CD4-positive, alpha-beta T cell treated with Interleukin-6 for 4 hours (primary cell): ENCODE data around the gene GAS7.
"Not testable (repeated sequence)": the region's sequence is repeated elsewhere in the genome, so short reads cannot be mapped to it uniquely, and the experiment has no call there.

Experiments used
- DNase-seq: peaks from one replicate; pipeline ENCODE4 v3.0.0-alpha.2; 2020; ENCODE audit warnings: mixed read lengths

The GAS7 gene

DNA sequence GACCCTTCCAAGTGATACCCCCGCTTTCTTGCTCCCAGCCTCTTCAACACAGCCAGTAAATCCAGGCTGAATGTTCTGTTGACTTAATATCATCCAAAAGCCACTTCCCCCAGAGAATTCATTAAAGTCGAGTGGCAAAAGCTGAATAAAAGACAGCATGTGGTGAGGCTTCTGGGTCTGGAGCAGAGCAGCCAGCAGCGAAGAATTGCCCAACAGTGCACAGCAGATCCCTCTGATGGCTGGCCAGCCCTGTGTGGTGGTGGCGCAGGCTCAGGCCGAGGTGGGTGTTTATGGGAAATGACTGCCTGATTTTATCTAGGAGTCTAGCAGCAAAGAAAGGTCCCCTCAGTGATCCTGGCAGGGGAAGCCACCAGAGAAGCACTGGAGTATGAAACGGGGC, 263.0 kb downstream of the GAS7 start:
- DNase-seq = no peak

DNA sequence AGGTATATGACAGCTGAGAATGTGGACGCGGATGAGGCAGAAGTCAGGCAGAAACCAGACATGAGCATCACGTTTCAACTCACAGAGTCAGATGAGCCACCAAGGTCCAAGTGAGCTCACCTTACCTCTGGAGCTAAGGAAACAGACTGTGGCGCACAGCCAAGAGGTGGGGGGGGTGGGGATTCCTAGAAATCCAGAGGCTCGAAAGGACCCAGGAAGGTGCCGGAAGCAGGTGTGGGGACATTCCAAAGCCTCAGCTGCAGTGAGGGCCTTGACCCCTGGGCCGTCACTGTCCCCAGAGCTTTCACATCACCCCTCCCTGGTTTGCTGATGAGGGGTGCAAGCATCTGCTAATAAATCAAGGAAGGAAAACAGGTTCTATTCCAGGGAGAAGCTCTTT, 264.1 kb downstream of the GAS7 start:
- no peak for DNase-seq

- DNase-seq = no peak
Measured at GRCh38 chr17:9932491-9932890, 265.9 kb downstream of the GAS7 start.

DNA sequence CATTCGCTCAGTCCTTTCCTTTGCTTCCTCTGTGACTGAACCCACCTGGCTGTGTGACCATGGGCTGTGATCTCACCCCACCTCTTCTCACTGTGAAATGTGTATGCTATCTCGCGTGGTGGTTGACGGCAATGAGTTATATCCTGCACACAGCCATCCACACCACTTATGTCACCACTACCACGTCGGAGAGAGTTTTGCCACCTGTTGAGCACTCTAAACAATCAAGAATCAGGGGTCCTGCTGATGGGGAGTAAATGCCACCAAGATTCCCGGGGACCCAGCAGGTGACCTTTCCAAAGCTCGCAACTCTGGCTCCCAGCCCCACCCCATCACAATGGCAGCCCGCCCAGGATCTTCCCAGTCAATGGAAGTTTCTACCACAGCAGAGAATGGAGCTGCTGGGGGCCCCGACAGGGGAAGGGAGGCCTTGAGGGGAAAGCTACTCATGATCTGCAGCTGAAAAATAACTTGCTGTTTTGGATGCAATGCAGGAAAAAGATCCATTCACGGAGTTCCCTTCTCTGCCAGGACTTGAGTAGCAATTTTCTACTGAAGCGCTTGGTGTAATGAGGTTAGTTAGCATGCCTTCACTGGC, 267.2 kb downstream of the GAS7 start:
- DNase-seq = no peak

DNA sequence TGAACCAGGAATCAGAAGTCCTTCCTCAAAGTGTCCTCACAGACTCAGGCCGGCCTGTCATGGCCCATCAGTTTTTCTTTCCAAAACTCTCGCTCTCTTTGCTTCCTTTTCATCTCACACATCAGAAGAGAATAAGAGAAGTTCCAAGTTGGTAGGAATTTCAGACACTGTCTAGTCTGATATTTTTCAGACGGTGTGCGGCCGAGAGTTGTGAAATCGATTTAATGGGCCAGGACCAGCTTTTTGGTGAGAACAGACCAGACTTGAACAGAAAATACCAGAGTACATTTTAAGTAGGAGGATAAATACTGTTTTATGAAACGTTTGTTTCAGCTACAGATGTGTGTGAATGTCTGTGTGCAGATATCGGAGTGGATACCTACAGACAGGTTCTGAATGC, 268.5 kb downstream of the GAS7 start:
- no peak for DNase-seq

GRCh38 chr17:9928601-9929333, 269.6 kb downstream of the GAS7 start:
- no peak for DNase-seq

GRCh38 chr17:9926150-9926804, 272.1 kb downstream of the GAS7 start:
- DNase-seq = no peak

DNA sequence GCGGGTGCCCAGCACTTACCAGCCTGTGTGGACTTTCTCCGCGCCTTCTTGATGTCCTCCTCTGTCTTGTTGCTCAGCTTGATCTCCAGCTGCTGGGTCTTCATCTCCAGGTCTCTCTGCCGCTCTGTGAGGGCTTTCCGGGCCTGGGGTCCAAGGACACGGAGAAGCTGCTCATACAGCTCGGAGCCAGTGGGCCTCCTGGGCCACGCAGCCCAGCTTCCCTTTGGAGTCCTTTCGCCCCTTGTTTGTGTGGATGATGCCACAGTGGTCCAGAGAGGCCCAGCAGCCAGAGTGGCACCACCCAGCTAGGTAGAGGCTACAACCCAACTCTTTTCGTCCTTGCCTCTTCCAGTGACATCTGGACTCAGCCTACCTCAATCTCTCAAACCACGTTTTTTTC, 272.9 kb downstream of the GAS7 start:
- DNase-seq = no peak

GRCh38 chr17:9924735-9925191, 273.6 kb downstream of the GAS7 start:
- DNase-seq = no peak

GRCh38 chr17:9922012-9922848, 276.2 kb downstream of the GAS7 start:
- DNase-seq = no peak

DNA sequence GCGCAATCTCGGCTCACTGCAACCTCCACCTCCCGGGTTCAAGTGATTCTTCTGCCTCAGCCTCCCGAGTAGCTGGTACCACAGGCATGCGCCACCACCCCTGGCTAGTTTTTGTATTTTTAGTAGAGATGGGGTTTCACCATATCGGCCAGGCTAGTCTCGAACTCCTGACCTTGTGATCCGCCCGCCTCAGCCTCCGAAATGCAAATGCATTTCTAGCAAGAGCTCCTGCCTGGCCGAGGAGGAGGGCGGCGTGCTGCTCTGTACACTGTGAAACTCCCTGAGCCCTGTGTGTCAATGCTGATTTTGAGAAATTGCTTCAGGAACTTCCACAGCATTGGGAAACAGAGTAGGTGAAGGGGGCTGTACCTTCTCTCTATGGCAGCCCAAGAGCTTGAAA, 277.2 kb downstream of the GAS7 start:
- DNase-seq = not testable (repeated sequence)

- DNase-seq = no peak
Measured at GRCh38 chr17:9918804-9919352, 279.5 kb downstream of the GAS7 start.

DNA sequence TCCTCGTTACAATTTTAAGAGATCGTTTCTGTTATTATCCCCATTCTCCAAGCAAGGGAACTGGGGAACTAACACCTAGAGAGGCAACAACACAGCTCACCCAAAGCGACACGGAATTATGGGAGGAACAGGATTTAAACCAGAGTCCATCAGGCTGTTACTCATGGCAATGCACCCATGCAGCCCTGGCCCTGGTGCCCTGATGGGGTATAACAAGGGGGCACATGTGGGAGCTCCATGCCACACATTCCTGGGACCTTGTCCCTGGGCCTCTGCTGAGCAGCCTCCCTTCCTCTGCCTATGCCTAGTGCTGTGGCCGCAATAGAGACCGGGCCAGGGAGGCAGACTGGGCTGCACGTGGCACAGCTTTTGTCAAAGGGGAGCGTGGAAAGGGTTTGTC, 280.1 kb downstream of the GAS7 start:
- no peak for DNase-seq

GRCh38 chr17:9917801-9918200, 280.6 kb downstream of the GAS7 start:
- no peak for DNase-seq

GRCh38 chr17:9917131-9917530, 281.3 kb downstream of the GAS7 start:
- DNase-seq = no peak

DNA sequence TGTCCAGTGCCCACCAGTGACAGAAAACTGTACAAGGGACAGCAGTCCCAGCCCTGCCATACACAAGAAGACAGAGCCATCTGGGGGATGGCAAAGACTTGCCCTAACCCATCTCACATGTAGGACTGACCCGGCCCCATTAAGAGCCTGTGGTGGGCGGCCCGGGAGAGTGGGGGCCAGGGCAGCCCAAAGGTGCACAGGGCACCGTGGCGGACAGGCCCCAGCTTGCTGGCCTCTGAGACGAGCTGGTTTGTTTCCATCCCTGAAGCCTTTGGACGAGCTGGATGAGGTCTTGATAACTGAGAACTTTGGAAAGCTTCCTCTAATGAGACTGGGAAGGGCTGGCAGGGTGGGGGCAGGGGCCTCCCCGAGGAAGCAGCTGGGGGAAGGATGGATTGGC, 282.3 kb downstream of the GAS7 start:
- DNase-seq = no peak

DNA sequence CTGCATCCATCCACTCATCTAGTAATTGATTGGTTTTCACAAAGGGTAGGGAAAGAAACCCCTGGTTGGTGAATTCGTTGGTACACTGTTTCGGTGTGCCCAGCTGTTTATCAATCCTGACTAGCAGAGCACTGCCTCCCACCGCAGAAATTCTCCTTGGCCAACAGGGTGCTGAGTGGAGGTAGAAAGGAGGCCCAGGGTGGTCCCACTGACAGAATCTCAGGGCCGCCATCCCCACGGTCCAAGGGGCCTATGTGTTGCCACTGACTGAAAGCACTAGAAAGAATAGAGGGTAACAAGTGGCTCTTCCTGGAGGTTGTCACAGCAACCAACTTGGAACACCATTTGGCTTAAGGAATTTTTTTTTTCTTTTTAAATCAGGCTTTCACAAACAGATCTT, 284.9 kb downstream of the GAS7 start:
- DNase-seq = no peak

DNA sequence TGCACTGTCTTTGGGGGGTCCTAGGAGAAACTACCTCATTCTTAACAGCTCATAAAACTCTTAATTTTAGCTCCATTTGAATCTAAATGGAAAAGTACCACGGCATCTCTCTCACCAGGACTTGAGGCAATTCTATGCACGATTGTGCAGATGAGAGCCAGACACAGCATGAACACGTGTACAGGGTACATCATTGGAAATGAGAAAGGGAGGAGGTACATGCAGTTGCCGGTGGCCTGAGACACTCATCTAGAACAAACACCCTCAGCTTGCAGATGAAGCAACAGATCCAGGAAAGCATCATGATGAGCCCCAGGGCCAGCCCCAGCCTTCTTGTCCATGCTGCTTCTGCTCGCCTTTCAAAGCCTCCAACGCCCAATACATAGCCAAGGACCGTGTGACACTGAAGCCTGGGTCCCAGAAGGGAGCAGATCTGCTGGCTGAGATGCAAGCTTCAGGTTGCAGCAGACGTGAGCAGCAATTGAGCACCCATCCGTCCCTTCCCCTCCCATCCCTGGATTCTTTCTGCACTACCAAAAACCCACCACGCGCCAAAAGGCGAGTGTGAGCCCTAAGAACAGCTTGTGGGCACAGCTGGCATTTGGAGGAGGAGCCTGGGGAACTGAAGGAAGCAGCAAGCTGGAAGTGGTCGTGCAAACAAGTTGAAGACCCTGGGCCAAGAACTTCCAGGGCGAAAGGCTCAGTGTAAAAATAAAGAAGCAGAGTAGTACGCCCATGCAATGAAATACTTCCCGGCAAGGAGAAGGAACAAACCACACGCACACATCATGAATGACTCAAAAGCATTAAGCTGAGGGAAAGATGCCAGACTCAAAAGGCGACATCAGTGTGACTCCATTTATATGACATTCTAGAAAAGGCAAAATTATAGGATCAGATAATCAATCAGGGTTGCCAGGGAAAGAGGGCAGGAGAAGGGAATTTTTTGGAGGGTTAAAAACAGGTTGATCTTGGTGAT, 286.0 kb downstream of the GAS7 start:
- no peak for DNase-seq

GRCh38 chr17:9911089-9911488, 287.3 kb downstream of the GAS7 start:
- no peak for DNase-seq

DNA sequence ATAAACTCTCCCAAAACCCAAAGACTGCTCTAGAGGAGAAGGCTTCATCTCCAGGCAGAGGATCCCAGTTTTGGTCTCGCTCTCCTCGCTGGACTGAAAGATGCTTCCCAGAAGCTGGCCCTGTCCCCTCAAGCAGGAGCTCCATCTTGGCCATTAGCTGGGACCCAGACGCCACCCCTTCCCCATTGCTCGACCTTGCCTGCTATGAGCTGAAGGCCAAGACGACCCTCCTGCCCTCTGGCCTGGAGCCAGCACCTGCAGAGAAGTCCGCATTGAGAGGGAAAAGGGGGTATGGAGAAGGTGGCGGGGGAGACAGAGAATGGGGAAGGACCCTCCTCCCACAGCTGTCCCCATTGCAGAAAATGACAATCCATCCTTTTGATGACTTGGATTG, 289.8 kb downstream of the GAS7 start:
- DNase-seq = no peak

DNA sequence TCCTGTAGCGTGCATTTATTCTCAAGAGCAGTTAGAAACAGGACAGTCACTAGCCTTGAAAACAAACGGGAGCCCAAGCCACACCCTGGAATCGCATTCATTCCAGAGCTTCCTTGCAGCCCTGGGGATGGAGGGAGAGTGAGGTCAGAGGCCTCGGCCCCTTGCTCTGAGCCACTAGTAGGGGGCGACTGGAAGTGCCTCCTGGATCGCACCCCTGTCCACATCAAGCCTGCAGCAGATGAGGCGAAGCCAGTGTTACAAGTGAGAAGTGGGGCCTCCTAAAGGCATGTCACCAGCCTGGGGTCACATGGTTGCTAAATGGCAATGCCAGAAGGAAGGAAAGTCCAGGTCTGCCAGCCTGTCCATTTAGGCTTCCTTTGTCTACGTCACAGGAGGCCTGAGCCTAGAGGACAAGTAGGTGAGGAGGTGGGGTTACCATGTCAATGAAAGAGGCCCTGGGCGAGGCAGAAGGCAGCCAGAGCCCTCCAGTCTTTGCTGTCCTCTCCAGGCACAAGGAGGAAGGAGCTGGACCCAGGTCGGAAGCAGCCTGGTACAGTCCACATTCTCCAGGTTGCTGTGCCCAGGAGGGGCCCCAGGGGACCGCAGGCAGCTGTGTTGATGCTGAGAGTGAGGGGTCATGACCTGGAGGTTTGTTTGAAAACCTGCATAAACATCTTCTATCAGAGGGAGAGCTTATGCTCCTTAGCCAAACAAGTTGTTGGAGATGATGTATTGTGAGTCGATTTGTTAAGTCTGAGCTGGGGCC, 290.3 kb downstream of the GAS7 start:
- no peak for DNase-seq
